Smooth muscle cell (in vitro differentiated cells): ENCODE results near the gene HES5. TPM values are rescaled to one million over a fixed set of nuclear protein-coding genes. Genes with fewer than 3 reads are reported as not detected.

Source experiments
- DNase-seq: peaks from one replicate; lab custom pipeline; 2025; ENCODE audit not compliant: unreplicated experiment; lab: John Stamatoyannopoulos, UW
- H2AFZ ChIP-seq: fragments of 200-600 bp; sonication (generic); 2 replicates; pipeline ENCODE4 v1.6.0; 2016; ENCODE audit warnings: antibody characterized with exemption, low read depth, mild to moderate bottlenecking
- H3F3A ChIP-seq: fragments of 200-600 bp; sonication (generic); 2 replicates; pipeline ENCODE4 v1.6.0; 2017; ENCODE audit warnings: antibody characterized with exemption, low read depth
- H3K27ac ChIP-seq: fragments of 200-600 bp; sonication (generic); 2 replicates; pipeline ENCODE4 v1.5.1; 2016; ENCODE audit warnings: low read depth, mild to moderate bottlenecking
- H3K27me3 ChIP-seq: fragments of 200-600 bp; sonication (generic); 2 replicates; pipeline ENCODE4 v1.6.1; 2016; ENCODE audit warnings: low read depth, mild to moderate bottlenecking
- H3K36me3 ChIP-seq: fragments of 200-600 bp; sonication (generic); 2 replicates; pipeline ENCODE4 v1.5.1; 2016; ENCODE audit warnings: low read depth
- H3K4me1 ChIP-seq: fragments of 200-600 bp; sonication (generic); 2 replicates; pipeline ENCODE4 v1.5.1; 2016; ENCODE audit warnings: low read depth
- H3K4me2 ChIP-seq: fragments of 200-600 bp; sonication (generic); 2 replicates; pipeline ENCODE4 v1.6.0; 2016; ENCODE audit warnings: mild to moderate bottlenecking
- H3K4me3 ChIP-seq: fragments of 200-600 bp; sonication (generic); 2 replicates; pipeline ENCODE4 v1.5.1; 2016; ENCODE audit warnings: mild to moderate bottlenecking
- H3K79me2 ChIP-seq: fragments of 200-600 bp; sonication (generic); 2 replicates; pipeline ENCODE4 v1.6.0; 2016; ENCODE audit warnings: low read depth, mild to moderate bottlenecking
- H3K9ac ChIP-seq: fragments of 200-600 bp; sonication (generic); 2 replicates; pipeline ENCODE4 v1.6.0; 2016; ENCODE audit warnings: low read depth
- H3K9me3 ChIP-seq: fragments of 200-600 bp; sonication (generic); replicated peaks from 2 replicates; pipeline ENCODE4 v1.5.1; 2016; ENCODE audit warnings: low read depth
- H4K20me1 ChIP-seq: fragments of 200-600 bp; sonication (generic); 2 replicates; pipeline ENCODE4 v1.6.0; 2016; ENCODE audit warnings: low read depth
- WGBS: methylation state at CpG from one replicate; pipeline ENCODE4 v1.1.7; 2016; ENCODE audit warnings: low lambda C conversion rate; 5-methylcytosine and 5-hydroxymethylcytosine counted together
- polyA plus RNA-seq: library from polyadenylated mRNA; unstranded; fragments of >200 nt; fragmentation: Nextera tagmentation; extraction: Ambion mirVana; gene quantifications from 2 replicates; pipeline ENCODE4 v1.2.1, GENCODE V29; 2016
- total RNA-seq: library from RNA; depleted of rRNA; stranded (reverse); fragments of >200 nt; gene quantifications from 2 replicates; pipeline ENCODE4 v1.2.3, GENCODE V29; 2014
- TF ChIP-seq, protein P1 (sequence below): fragments of 200-600 bp; sonication (generic); IDR thresholded peaks from 2 replicates; pipeline ENCODE4 v1.5.1; 2017; ENCODE audit warnings: borderline replicate concordance, mild to moderate bottlenecking, antibody characterized with exemption; ENCODE audit not compliant: insufficient read depth, poor library complexity, severe bottlenecking

Gene HES5
- total and polyA plus RNA-seq, 2 experiments from 2014 or later = 1.6 to 1.7 TPM

DNA sequence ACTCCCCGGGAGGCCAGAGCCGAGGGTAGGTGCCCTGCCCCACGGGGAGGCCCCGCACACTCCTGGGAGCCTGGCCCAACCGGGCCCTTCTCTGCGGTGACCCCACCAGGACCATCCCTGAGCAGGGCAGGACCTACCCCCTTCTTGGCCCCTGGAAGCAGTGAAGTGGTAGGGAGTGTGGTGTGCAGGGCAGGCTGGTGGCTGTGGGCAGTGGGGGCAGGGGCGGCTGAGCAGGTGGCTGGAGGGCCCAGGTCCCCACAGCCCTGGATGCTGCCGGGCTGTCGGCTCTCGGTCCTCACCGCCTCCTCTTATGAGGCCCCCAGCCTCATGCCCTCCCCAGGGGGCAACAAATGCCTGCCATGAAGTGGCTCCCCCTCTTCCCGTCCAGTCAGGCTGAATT, 34.5 kb downstream of the HES5 start:
- Histone ChIP-seq H4K20me1 (no peaks in the 10 kb centered on the region), H3K27ac (no peak overlapping the region), H3K9ac (no peak overlapping the region), H3K4me3 (no peak overlapping the region), H3K9me3 (no peaks in the 10 kb centered on the region), H3K4me1 (no peaks in the 10 kb centered on the region), H3K4me2 (no peak overlapping the region), H2AFZ (no peak overlapping the region), H3K79me2 (no peaks in the 10 kb centered on the region), H3F3A (no peaks in the 10 kb centered on the region), H3K36me3 (no peaks in the 10 kb centered on the region), H3K27me3 (no peaks in the 10 kb centered on the region)
- DNase-seq = no peak
- WGBS = 99% methylated on average over 7 of the region's 12 CpGs
- TF ChIP-seq, protein P1, sequence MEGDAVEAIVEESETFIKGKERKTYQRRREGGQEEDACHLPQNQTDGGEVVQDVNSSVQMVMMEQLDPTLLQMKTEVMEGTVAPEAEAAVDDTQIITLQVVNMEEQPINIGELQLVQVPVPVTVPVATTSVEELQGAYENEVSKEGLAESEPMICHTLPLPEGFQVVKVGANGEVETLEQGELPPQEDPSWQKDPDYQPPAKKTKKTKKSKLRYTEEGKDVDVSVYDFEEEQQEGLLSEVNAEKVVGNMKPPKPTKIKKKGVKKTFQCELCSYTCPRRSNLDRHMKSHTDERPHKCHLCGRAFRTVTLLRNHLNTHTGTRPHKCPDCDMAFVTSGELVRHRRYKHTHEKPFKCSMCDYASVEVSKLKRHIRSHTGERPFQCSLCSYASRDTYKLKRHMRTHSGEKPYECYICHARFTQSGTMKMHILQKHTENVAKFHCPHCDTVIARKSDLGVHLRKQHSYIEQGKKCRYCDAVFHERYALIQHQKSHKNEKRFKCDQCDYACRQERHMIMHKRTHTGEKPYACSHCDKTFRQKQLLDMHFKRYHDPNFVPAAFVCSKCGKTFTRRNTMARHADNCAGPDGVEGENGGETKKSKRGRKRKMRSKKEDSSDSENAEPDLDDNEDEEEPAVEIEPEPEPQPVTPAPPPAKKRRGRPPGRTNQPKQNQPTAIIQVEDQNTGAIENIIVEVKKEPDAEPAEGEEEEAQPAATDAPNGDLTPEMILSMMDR = no peak

GRCh38 chr1:2495026-2495425, 35.0 kb downstream of the HES5 start:
- no peaks in the 10 kb centered on the region for H3K36me3 ChIP-seq
- no peak overlapping the region for H3K4me2 ChIP-seq
- H3K4me1 ChIP-seq = no peaks in the 10 kb centered on the region
- H3F3A ChIP-seq = no peaks in the 10 kb centered on the region
- H3K4me3 ChIP-seq = no peak overlapping the region
- no peak overlapping the region for H3K27ac ChIP-seq
- 96% methylated on average over 12 of the region's 12 CpGs for WGBS
- no peaks in the 10 kb centered on the region for H3K9me3 ChIP-seq
- no peaks in the 10 kb centered on the region for H3K79me2 ChIP-seq
- no peak for DNase-seq
- TF ChIP-seq, protein P1 = no peak
- no peak overlapping the region for H3K9ac ChIP-seq
- H2AFZ ChIP-seq = no peak overlapping the region
- no peaks in the 10 kb centered on the region for H4K20me1 ChIP-seq
- no peaks in the 10 kb centered on the region for H3K27me3 ChIP-seq

DNA sequence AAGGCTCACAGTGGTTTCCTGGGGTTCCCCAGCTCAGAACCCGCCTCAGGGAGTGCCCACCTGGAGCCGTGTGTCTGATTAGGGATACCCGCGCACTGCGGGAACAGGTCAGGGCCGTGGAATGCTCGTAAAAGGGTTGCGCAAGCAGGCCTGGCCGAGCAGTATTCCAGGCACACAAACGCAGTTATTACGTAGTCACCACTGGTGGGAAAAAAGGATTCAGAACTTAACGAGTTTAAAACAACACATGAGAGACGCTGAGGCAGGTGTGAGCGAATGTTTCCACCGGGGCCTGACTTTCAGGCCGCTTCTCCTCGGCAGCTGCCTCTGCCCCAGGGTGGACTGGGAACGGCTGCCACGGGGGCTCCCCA, 35.8 kb downstream of the HES5 start:
- Histone ChIP-seq H3F3A (no peaks in the 10 kb centered on the region), H3K4me2 (no peak overlapping the region), H3K9ac (no peak overlapping the region), H4K20me1 (no peaks in the 10 kb centered on the region), H3K36me3 (no peaks in the 10 kb centered on the region), H3K9me3 (no peaks in the 10 kb centered on the region), H3K4me1 (no peaks in the 10 kb centered on the region), H3K4me3 (no peak overlapping the region), H3K27ac (no peak overlapping the region), H2AFZ (no peak overlapping the region), H3K79me2 (no peaks in the 10 kb centered on the region), H3K27me3 (no peaks in the 10 kb centered on the region)
- 25% methylated on average over 18 of the region's 19 CpGs for WGBS
- no peak for DNase-seq
- TF ChIP-seq, protein P1 = no peak

GRCh38 chr1:2493691-2494322, 36.3 kb downstream of the HES5 start:
- Histone ChIP-seq H3K4me1 (no peaks in the 10 kb centered on the region), H3K27ac (no peak overlapping the region), H3F3A (no peaks in the 10 kb centered on the region), H3K4me2 (no peak overlapping the region), H3K9me3 (no peaks in the 10 kb centered on the region), H4K20me1 (no peaks in the 10 kb centered on the region), H3K27me3 (no peaks in the 10 kb centered on the region), H3K36me3 (no peaks in the 10 kb centered on the region), H3K79me2 (no peaks in the 10 kb centered on the region), H3K4me3 (no peak overlapping the region), H3K9ac (no peak overlapping the region), H2AFZ (no peak overlapping the region)
- WGBS = 93% methylated on average over 20 of the region's 24 CpGs
- TF ChIP-seq, protein P1 = no peak
- no peak for DNase-seq
